Measurements from ENCODE around the gene PKP4. TPM values are rescaled to one million over a fixed set of nuclear protein-coding genes. Genes with fewer than 3 reads are reported as not detected.

PKP4 gene, protein sequence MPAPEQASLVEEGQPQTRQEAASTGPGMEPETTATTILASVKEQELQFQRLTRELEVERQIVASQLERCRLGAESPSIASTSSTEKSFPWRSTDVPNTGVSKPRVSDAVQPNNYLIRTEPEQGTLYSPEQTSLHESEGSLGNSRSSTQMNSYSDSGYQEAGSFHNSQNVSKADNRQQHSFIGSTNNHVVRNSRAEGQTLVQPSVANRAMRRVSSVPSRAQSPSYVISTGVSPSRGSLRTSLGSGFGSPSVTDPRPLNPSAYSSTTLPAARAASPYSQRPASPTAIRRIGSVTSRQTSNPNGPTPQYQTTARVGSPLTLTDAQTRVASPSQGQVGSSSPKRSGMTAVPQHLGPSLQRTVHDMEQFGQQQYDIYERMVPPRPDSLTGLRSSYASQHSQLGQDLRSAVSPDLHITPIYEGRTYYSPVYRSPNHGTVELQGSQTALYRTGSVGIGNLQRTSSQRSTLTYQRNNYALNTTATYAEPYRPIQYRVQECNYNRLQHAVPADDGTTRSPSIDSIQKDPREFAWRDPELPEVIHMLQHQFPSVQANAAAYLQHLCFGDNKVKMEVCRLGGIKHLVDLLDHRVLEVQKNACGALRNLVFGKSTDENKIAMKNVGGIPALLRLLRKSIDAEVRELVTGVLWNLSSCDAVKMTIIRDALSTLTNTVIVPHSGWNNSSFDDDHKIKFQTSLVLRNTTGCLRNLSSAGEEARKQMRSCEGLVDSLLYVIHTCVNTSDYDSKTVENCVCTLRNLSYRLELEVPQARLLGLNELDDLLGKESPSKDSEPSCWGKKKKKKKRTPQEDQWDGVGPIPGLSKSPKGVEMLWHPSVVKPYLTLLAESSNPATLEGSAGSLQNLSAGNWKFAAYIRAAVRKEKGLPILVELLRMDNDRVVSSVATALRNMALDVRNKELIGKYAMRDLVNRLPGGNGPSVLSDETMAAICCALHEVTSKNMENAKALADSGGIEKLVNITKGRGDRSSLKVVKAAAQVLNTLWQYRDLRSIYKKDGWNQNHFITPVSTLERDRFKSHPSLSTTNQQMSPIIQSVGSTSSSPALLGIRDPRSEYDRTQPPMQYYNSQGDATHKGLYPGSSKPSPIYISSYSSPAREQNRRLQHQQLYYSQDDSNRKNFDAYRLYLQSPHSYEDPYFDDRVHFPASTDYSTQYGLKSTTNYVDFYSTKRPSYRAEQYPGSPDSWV
- 105 TPM for total RNA-seq

DNA sequence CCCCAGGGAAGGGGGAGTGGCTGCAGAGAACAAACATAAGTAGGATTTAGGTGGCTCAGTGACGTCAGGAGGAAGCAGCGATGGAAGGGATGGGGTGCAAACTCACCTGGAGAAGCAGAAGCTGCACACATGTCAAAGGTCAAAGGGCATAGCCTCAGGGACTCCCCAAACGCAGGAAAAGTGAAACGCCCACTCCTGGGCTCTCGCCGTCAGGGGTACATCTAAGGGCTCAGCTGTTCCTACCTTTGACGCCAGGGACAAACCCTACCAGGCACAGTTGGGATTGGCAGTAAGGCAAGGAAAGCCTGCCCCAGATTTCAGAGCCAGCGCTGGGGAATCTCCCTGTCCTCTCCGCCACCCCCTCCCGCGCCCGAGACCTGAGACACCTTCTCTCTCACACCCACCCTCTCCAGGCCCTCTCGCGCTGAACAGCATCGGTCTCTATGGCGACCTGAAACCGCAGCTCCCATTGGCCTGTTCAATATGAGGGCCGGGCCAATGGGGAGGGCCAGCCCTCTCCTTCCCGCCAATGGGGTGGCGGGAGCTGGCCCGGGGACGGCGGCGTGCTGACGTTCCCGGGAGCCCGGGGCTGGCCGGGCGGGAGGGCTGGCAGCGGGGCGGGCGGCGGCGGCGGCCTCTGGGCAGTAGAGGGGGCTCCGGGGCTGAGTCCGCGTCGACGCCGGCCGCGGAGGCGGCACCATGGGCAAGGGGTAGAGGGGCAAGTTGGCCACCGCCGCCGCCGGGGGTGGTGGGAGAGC lies at the start of gene PKP4, which contains the start of gene CCDC148:
PKP4 (plus strand) TSS at position 644 of the 758 bp plus-strand sequence. CDS start 76,233 bp downstream, outside the sequence.
CCDC148 (minus strand) TSS at position 445 of the 758 bp plus-strand sequence; CDS start at position 131, 314 bp downstream.

Small RNAs within 50 kb of the gene (small RNA-seq; reads per million reads assigned to genes)
- gene AC005042.3 = not detected
- not detected for gene RN7SL393P

Other genes with a start within 250 kb of the PKP4 start
- gene CCDC148, start 199 bp upstream of the PKP4 start, total RNA-seq = 26.3 TPM